Renal pelvis (tissue), 12 donors: ENCODE measurements around the gene NUP210. TPM values are rescaled to one million over a fixed set of nuclear protein-coding genes. Genes with fewer than 3 reads are reported as not detected.
"Not testable (repeated sequence)": the region's sequence is repeated elsewhere in the genome, so short reads cannot be mapped to it uniquely, and the experiment has no call there.

ENCODE experiments used
- DNase-seq: peaks from one replicate; pipeline ENCODE4 v3.0.0-alpha.2; 2013
- long read RNA-seq, 16 experiments: transcript quantifications; one replicate each; lab custom pipeline, GENCODE V29; 2026
- polyA plus RNA-seq, 3 donors: library from polyadenylated mRNA; unstranded; fragments of 120-200 nt; gene quantifications; one replicate each; pipeline ENCODE4 v1.2.1, GENCODE V29; 2013; ENCODE audit not compliant: insufficient read length in 3 of 3

Gene NUP210
- 10 to 100 TPM; 29.7 to 33.7 (median 31.8) TPM for polyA plus RNA-seq
- long read RNA-seq, donor 1, full-length matches to known transcripts = 1 of 6 reads
- long read RNA-seq, donor 1, partial matches to known transcripts = 5 of 6 reads
- long read RNA-seq, donor 1, other reads (novel, unspliced or antisense) = 0 of 6 reads
- long read RNA-seq, donor 2, full-length matches to known transcripts = 1 of 1 reads
- long read RNA-seq, donor 2, partial matches to known transcripts = 0 of 1 reads
- long read RNA-seq, donor 2, other reads (novel, unspliced or antisense) = 0 of 1 reads
- long read RNA-seq, donor 3 = 0 reads
- long read RNA-seq, donor 4 = 0 reads
- long read RNA-seq, donor 5 = 0 reads
- long read RNA-seq, donor 6, partial matches to known transcripts = 9 of 11 reads
- long read RNA-seq, donor 6, other reads (novel, unspliced or antisense) = 0 of 11 reads
- long read RNA-seq, donor 7 = 0 reads
- long read RNA-seq, donor 8 = 0 reads
- long read RNA-seq, donor 9, full-length matches to known transcripts = 1 of 1 reads
- long read RNA-seq, donor 9, partial matches to known transcripts = 0 of 1 reads
- long read RNA-seq, donor 9, other reads (novel, unspliced or antisense) = 0 of 1 reads
- long read RNA-seq, donor 10 = 0 reads
- long read RNA-seq, donor 11 = 0 reads
- long read RNA-seq, donor 12, full-length matches to known transcripts = 1 of 1 reads
- long read RNA-seq, donor 12, partial matches to known transcripts = 0 of 1 reads
- long read RNA-seq, donor 12, other reads (novel, unspliced or antisense) = 0 of 1 reads
- long read RNA-seq, donor 13 = 0 reads
- long read RNA-seq, donor 14 = 0 reads
- long read RNA-seq, donor 15 = 0 reads
- long read RNA-seq, donor 16 = 0 reads

- peak; percentile 61 for DNase-seq
These were observed at the start of gene NUP210 for GRCh38 chr3:13420045-13420830. Gene NUP210 (minus strand): TSS chr3:13420322. CDS start chr3:13420226, 96 bp downstream.

GRCh38 chr3:13466781-13467180, 46.7 kb upstream of the NUP210 start:
- DNase-seq = no peak

- DNase-seq = no peak
These were observed 45.2 kb upstream of the NUP210 start for GRCh38 chr3:13465236-13465873.

GRCh38 chr3:13463618-13464400, 43.7 kb upstream of the NUP210 start:
- DNase-seq = no peak

- DNase-seq = no peak
These were observed 42.7 kb upstream of the NUP210 start for GRCh38 chr3:13462822-13463221.

GRCh38 chr3:13462125-13462629, 42.1 kb upstream of the NUP210 start:
- DNase-seq = no peak

- no peak for DNase-seq
These were observed 41.3 kb upstream of the NUP210 start for GRCh38 chr3:13461169-13462124.

- DNase-seq = no peak
These were observed 40.2 kb upstream of the NUP210 start for GRCh38 chr3:13460341-13460736.

- DNase-seq = no peak
These were observed 39.7 kb upstream of the NUP210 start for GRCh38 chr3:13459605-13460340.

- DNase-seq = no peak
These were observed 37.5 kb upstream of the NUP210 start for GRCh38 chr3:13457593-13457992.

GRCh38 chr3:13455644-13456043, 35.5 kb upstream of the NUP210 start:
- no peak for DNase-seq

GRCh38 chr3:13452490-13453335, 32.6 kb upstream of the NUP210 start:
- DNase-seq = peak; percentile 60

GRCh38 chr3:13451301-13451673, 31.2 kb upstream of the NUP210 start:
- no peak for DNase-seq

GRCh38 chr3:13442882-13443281, 22.8 kb upstream of the NUP210 start:
- not testable (repeated sequence) for DNase-seq

GRCh38 chr3:13440204-13440817, 20.2 kb upstream of the NUP210 start:
- no peak for DNase-seq

- DNase-seq = not testable (repeated sequence)
These were observed 16.1 kb upstream of the NUP210 start for GRCh38 chr3:13436213-13436612.

- DNase-seq = no peak
These were observed 13.8 kb upstream of the NUP210 start for GRCh38 chr3:13433912-13434311.
